HG02763 (cell line): Measurements from ENCODE around the gene ZIM2.

Experiments
- ATAC-seq: cut with Tn5 transposase; IDR thresholded peaks from one replicate; pipeline ENCODE4 v1.9.1; 2021; ENCODE audit warnings: mild to moderate bottlenecking, moderate library complexity; ENCODE audit not compliant: unreplicated experiment

Gene ZIM2

GRCh38 chr19:56811480-56811879, 29.0 kb downstream of the ZIM2 start:
- no peak for ATAC-seq

GRCh38 chr19:56810260-56810659, 30.3 kb downstream of the ZIM2 start:
- ATAC-seq = no peak

GRCh38 chr19:56808717-56809392, 31.7 kb downstream of the ZIM2 start:
- ATAC-seq = no peak

- no peak for ATAC-seq
Observed at GRCh38 chr19:56806639-56807038, 33.9 kb downstream of the ZIM2 start.

GRCh38 chr19:56778351-56778750, 62.2 kb downstream of the ZIM2 start:
- ATAC-seq = no peak

GRCh38 chr19:56769650-56770049, 70.9 kb downstream of the ZIM2 start:
- ATAC-seq = no peak

- ATAC-seq = no peak
Observed at GRCh38 chr19:56765137-56765536, 75.4 kb downstream of the ZIM2 start.

GRCh38 chr19:56764196-56764695, 76.3 kb downstream of the ZIM2 start:
- no peak for ATAC-seq

- ATAC-seq = no peak
Observed at GRCh38 chr19:56760842-56761241, 79.7 kb downstream of the ZIM2 start.

- no peak for ATAC-seq
Observed at GRCh38 chr19:56759531-56759930, 81.0 kb downstream of the ZIM2 start.

- ATAC-seq = no peak
Observed at GRCh38 chr19:56751078-56751489, 89.4 kb downstream of the ZIM2 start.

GRCh38 chr19:56750658-56751057, 89.9 kb downstream of the ZIM2 start:
- no peak for ATAC-seq

- ATAC-seq = no peak
Observed at GRCh38 chr19:56748378-56748777, 92.1 kb downstream of the ZIM2 start.

- no peak for ATAC-seq
Observed at GRCh38 chr19:56746367-56746766, 94.2 kb downstream of the ZIM2 start.

GRCh38 chr19:56740501-56740900, 100.0 kb downstream of the ZIM2 start:
- no peak for ATAC-seq

- ATAC-seq = no peak
Observed at GRCh38 chr19:56736571-56736970, 104.0 kb downstream of the ZIM2 start.

- no peak for ATAC-seq
Observed at GRCh38 chr19:56732976-56733375, 107.5 kb downstream of the ZIM2 start.

GRCh38 chr19:56727677-56728076, 112.8 kb downstream of the ZIM2 start:
- ATAC-seq = no peak

GRCh38 chr19:56725829-56726424, 114.6 kb downstream of the ZIM2 start:
- no peak for ATAC-seq
